HepG2 (cell line): ENCODE results near the gene BCAT1. TPM values are rescaled to one million over a fixed set of nuclear protein-coding genes. Genes with fewer than 3 reads are reported as not detected.

Experiments
- ATAC-seq: fragments of 200-7000 bp; cut with Tn5 transposase; 3 replicates; pipeline ENCODE4 v1.9.1; 2020; ENCODE audit warnings: mild to moderate bottlenecking, moderate library complexity
- BruUV-seq: library from RNA; stranded (reverse); fragments of 400-500 nt; replicated peaks from 2 replicates; lab custom pipeline; 2021; lab: Mats Ljungman, UMichigan
- CTCF ChIA-PET: fragments of 300-600 bp; formaldehyde crosslinking; extraction: SDS; loops from one replicate; lab custom pipeline; 2021; ENCODE audit warnings: low total read pairs, inconsistent platforms, low intra/inter-chr PET ratio; lab: Yijun Ruan, JAX
- POLR2A ChIA-PET: fragments of 350-600 bp; sonication (Branson Sonifier 250); formaldehyde crosslinking; loops from one replicate; lab custom pipeline; 2020; ENCODE audit warnings: antibody characterized with exemption, inconsistent platforms; lab: Yijun Ruan, JAX
- DNase-seq: peaks from one replicate; pipeline ENCODE4 v3.0.0-alpha.2; 2015; ENCODE audit warnings: low spot score
- FAIRE-seq: peaks from 3 replicates; lab custom pipeline; 2011; peaks lifted over from hg19 to GRCh38; lab: Jason Lieb, UNC
- H2AFZ ChIP-seq: one replicate; pipeline ENCODE4 v1.6.1; 2011; ENCODE audit warnings: low read length, inconsistent platforms
- H3K27ac ChIP-seq: fragments of 300-600 bp; 3 replicates; pipeline ENCODE4 v1.8.0; 2011; ENCODE audit warnings: mixed run types, mild to moderate bottlenecking, mixed read lengths, low read length, inconsistent platforms; ENCODE audit not compliant: insufficient read depth; ENCODE audit errors: extremely low read length
- H3K27me3 ChIP-seq, 2 experiments: fragments of 200-600 bp in 1 of 2; 2 replicates in 1 of 2; 3 replicates in 1 of 2; pipeline versions ENCODE4 v1.6.0 to v1.8.0; 2011; ENCODE audit warnings: low read length in 2 of 2, mild to moderate bottlenecking in 2 of 2, moderate library complexity in 2 of 2, inconsistent platforms in 1 of 2; ENCODE audit not compliant: insufficient read depth in 2 of 2, control insufficient read depth in 1 of 2
- H3K36me3 ChIP-seq, 2 experiments: fragments of 200-600 bp in 1 of 2; replicated peaks in 1 of 2; 2 replicates in 1 of 2; 3 replicates in 1 of 2; pipeline versions ENCODE4 v1.5.1 to v1.8.0; 2011; ENCODE audit warnings: low read length in 2 of 2, inconsistent platforms in 1 of 2; ENCODE audit not compliant: insufficient read depth in 2 of 2, control insufficient read depth in 1 of 2
- H3K4me1 ChIP-seq: 2 replicates; pipeline ENCODE4 v1.5.1; 2012; ENCODE audit warnings: low read length, inconsistent platforms; ENCODE audit not compliant: insufficient read depth
- H3K4me2 ChIP-seq: 2 replicates; pipeline ENCODE4 v1.6.0; 2011; ENCODE audit warnings: low read depth, low read length, inconsistent platforms
- H3K4me3 ChIP-seq, 3 experiments: fragments of 200-600 bp in 1 of 3; sonication (generic), shearing (Covaris generic) in 1 of 3; replicated peaks in 1 of 3; 2 replicates each; pipeline ENCODE4 v1.5.1; 2011 to 2016; ENCODE audit warnings: low read length in 3 of 3, inconsistent platforms in 2 of 3, low read depth in 2 of 3, mild to moderate bottlenecking in 2 of 3, control low read depth in 1 of 3, mixed read lengths in 1 of 3; ENCODE audit not compliant: insufficient read depth in 1 of 3
- H3K79me2 ChIP-seq: one replicate; pipeline ENCODE4 v1.6.1; 2011; ENCODE audit warnings: low read length, inconsistent platforms; ENCODE audit not compliant: insufficient read depth
- H3K9ac ChIP-seq: 2 replicates; pipeline ENCODE4 v1.6.0; 2011; ENCODE audit warnings: mild to moderate bottlenecking, low read depth, low read length, inconsistent platforms; ENCODE audit not compliant: insufficient read depth
- H3K9me3 ChIP-seq: 2 replicates; pipeline ENCODE4 v1.5.1; 2012; ENCODE audit warnings: mild to moderate bottlenecking, low read length
- H4K20me1 ChIP-seq: 2 replicates; pipeline ENCODE4 v1.6.0; 2011; ENCODE audit warnings: inconsistent platforms, mild to moderate bottlenecking, low read length, moderate library complexity; ENCODE audit not compliant: insufficient read depth
- ATF7-NPFF ChIP-seq: sonication (generic); formaldehyde crosslinking; IDR thresholded peaks from 2 replicates; pipeline ENCODE4 v1.8.1; 2023; ENCODE audit warnings: mild to moderate bottlenecking, low read depth, missing genetic modification reagents, moderate library complexity
- POLR2G ChIP-seq: fragments of 200-400 bp; formaldehyde crosslinking; IDR thresholded peaks from 2 replicates; pipeline ENCODE4 v1.6.1; 2018; ENCODE audit warnings: mild to moderate bottlenecking, low read depth, low read length, moderate library complexity
- TFAP4 ChIP-seq: sonication (generic); IDR thresholded peaks from 2 replicates; pipeline ENCODE4 v1.6.1; 2016; ENCODE audit warnings: low read depth, borderline replicate concordance
- ZNF34 ChIP-seq: sonication (generic); formaldehyde crosslinking; IDR thresholded peaks from 2 replicates; pipeline ENCODE4 v1.4.0; 2020; ENCODE audit warnings: mild to moderate bottlenecking, missing genetic modification reagents, borderline replicate concordance
- ZNF501 ChIP-seq: sonication (generic); formaldehyde crosslinking; IDR thresholded peaks from 2 replicates; pipeline ENCODE4 v1.5.1; 2020; ENCODE audit warnings: mild to moderate bottlenecking, moderate library complexity, missing genetic modification reagents
- ZNF552 ChIP-seq: sonication (generic); formaldehyde crosslinking; IDR thresholded peaks from 2 replicates; pipeline ENCODE4 v1.9.0; 2022; ENCODE audit warnings: missing genetic modification reagents, mild to moderate bottlenecking, borderline replicate concordance
- ZNF605 ChIP-seq: sonication (generic); formaldehyde crosslinking; IDR thresholded peaks from 2 replicates; pipeline ENCODE4 v1.8.0; 2022; ENCODE audit warnings: mild to moderate bottlenecking, missing genetic modification reagents
- ZNF609 ChIP-seq: sonication (generic); formaldehyde crosslinking; IDR thresholded peaks from 2 replicates; pipeline ENCODE4 v1.4.0; 2020; ENCODE audit warnings: mild to moderate bottlenecking, missing genetic modification reagents, borderline replicate concordance
- ZNF674 ChIP-seq: sonication (generic); formaldehyde crosslinking; IDR thresholded peaks from 2 replicates; pipeline ENCODE4 v1.5.0; 2020; ENCODE audit warnings: low read depth, mild to moderate bottlenecking, missing genetic modification reagents
- ZNF761 ChIP-seq: sonication (generic); formaldehyde crosslinking; conservative IDR thresholded peaks from 2 replicates; pipeline ENCODE4 v1.4.0; 2020; ENCODE audit warnings: mild to moderate bottlenecking, missing genetic modification reagents
- ZNF772 ChIP-seq: sonication (generic); formaldehyde crosslinking; IDR thresholded peaks from 2 replicates; pipeline ENCODE4 v1.5.0; 2020; ENCODE audit warnings: mild to moderate bottlenecking, missing genetic modification reagents
- ZNF792 ChIP-seq: IDR thresholded peaks from 2 replicates; pipeline ENCODE4 v1.6.1; 2016
- WGBS: methylation state at CpG from one replicate; pipeline ENCODE4 v1.1.6; 2017; ENCODE audit warnings: low lambda C conversion rate; 5-methylcytosine and 5-hydroxymethylcytosine counted together
- in situ Hi-C: cut with HindIII; loops from 2 replicates; pipeline ENCODE4 v1.10.0; 2017; ENCODE audit warnings: low pct_unique_long_range_greater_than_20kb; ENCODE audit not compliant: extremely low pct_ligation_motif_present
- intact Hi-C: fragments of 100-400 bp; cut with micrococcal nuclease; formaldehyde crosslinking; loops from one replicate; pipeline ENCODE4 v1.10.0; 2022; ENCODE audit not compliant: unreplicated experiment
- polyA plus RNA-seq, 8 experiments: library from polyadenylated mRNA; depleted of rRNA in 3 of 8; stranded (reverse) in 7 of 8; unstranded in 1 of 8; fragments of >200 nt; fragmentation: Illumina TruSeq in 4 of 8; extraction: Trizol in 4 of 8; gene quantifications; 2 replicates each; pipeline versions ENCODE4 v1.2.1 to v1.2.3, GENCODE V29; 2011 to 2016; ENCODE audit warnings: low read depth in 4 of 8, missing spikeins in 1 of 8, mixed read lengths in 1 of 8; ENCODE audit not compliant: insufficient read depth in 1 of 8
- total RNA-seq, 5 experiments: library from RNA; depleted of rRNA; stranded (reverse); fragments of >200 nt; fragmentation: Illumina TruSeq; extraction: Trizol; gene quantifications; 2 replicates each; pipeline ENCODE4 v1.2.3, GENCODE V29; 2016; ENCODE audit warnings: low read depth in 1 of 5
- TF ChIP-seq, protein P1 (sequence below): IDR thresholded peaks from 2 replicates; pipeline ENCODE4 v1.6.1; 2016; ENCODE audit warnings: mild to moderate bottlenecking, missing biosample characterization, missing genetic modification reagents
- TF ChIP-seq, protein P2 (sequence below): sonication (generic); formaldehyde crosslinking; IDR thresholded peaks from 2 replicates; pipeline ENCODE4 v1.4.0; 2020; ENCODE audit warnings: missing genetic modification reagents, borderline replicate concordance

Gene BCAT1
- total and polyA plus RNA-seq, 2 of the 13 experiments (the other 11 are each of a cell fraction or from before 2014, with no cell fraction given), result 8.0 to 75.5 TPM

GRCh38 chr12:24770821-24771220, 178.1 kb downstream of the BCAT1 start:
- 91% methylated on average over 4 of the region's 4 CpGs for WGBS
- CTCF ChIA-PET, result no interaction called here
- Histone ChIP-seq H3K27me3 (no peaks in the 10 kb centered on the region), H3K36me3 (no peaks in the 10 kb centered on the region), H2AFZ (no peak overlapping the region), H3K27ac (no peak overlapping the region), H3K79me2 (no peaks in the 10 kb centered on the region), H3K4me1 (no peaks in the 10 kb centered on the region), H3K4me2 (no peak overlapping the region), H3K9ac (no peak overlapping the region), H4K20me1 (no peaks in the 10 kb centered on the region), H3K9me3 (peaks cover 9% of the 10 kb centered on the region), H3K4me3 (no peak overlapping the region)
- BruUV-seq, result no TSS peak
- no peak for FAIRE-seq
- intact Hi-C loops (no loop called here), in situ Hi-C loops (loop anchor here (10.0 kb wide), 1 partner anchor 176 kb away; no protein-coding TSS in a partner anchor)
- no peak for ATAC-seq
- POLR2A ChIA-PET, result no interaction called here
- DNase-seq, result no peak
- TF ChIP-seq POLR2G (no peak), ZNF501 (CRISPR knock-in tag) (no peak), ZNF34 (no peak), ZNF605 (CRISPR knock-in tag) (no peak), ZNF761 (CRISPR knock-in tag) (no peak), TFAP4 (no peak), ZNF792 (no peak), ZNF609 (CRISPR knock-in tag) (no peak), ZNF674 (no peak), ZNF552 (CRISPR knock-in tag) (no peak), ZNF772 (CRISPR knock-in tag) (no peak), ATF7-NPFF (CRISPR knock-in tag) (no peak)
- TF ChIP-seq, protein P1, sequence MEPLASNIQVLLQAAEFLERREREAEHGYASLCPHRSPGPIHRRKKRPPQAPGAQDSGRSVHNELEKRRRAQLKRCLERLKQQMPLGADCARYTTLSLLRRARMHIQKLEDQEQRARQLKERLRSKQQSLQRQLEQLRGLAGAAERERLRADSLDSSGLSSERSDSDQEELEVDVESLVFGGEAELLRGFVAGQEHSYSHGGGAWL (CRISPR knock-in tag), result no peak
- TF ChIP-seq, protein P2, sequence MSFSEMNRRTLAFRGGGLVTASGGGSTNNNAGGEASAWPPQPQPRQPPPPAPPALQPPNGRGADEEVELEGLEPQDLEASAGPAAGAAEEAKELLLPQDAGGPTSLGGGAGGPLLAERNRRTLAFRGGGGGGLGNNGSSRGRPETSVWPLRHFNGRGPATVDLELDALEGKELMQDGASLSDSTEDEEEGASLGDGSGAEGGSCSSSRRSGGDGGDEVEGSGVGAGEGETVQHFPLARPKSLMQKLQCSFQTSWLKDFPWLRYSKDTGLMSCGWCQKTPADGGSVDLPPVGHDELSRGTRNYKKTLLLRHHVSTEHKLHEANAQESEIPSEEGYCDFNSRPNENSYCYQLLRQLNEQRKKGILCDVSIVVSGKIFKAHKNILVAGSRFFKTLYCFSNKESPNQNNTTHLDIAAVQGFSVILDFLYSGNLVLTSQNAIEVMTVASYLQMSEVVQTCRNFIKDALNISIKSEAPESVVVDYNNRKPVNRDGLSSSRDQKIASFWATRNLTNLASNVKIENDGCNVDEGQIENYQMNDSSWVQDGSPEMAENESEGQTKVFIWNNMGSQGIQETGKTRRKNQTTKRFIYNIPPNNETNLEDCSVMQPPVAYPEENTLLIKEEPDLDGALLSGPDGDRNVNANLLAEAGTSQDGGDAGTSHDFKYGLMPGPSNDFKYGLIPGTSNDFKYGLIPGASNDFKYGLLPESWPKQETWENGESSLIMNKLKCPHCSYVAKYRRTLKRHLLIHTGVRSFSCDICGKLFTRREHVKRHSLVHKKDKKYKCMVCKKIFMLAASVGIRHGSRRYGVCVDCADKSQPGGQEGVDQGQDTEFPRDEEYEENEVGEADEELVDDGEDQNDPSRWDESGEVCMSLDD (CRISPR knock-in tag), result no peak
